Fibroblast of lung (primary cell): ENCODE results near the gene THSD7A. TPM values are rescaled to one million over a fixed set of nuclear protein-coding genes. Genes with fewer than 3 reads are reported as not detected.

Source experiments
- DNase-seq, 2 donors: peaks; one replicate each; pipeline versions ENCODE4 v3.0.0 to v3.0.0-alpha.2; 2010; ENCODE audit warnings: low read depth in 2 of 2
- H2AFZ ChIP-seq: 2 replicates; pipeline ENCODE4 v1.5.1; 2012; ENCODE audit warnings: low read length, control low read depth, inconsistent platforms
- H3K27ac ChIP-seq: 2 replicates; pipeline ENCODE4 v1.5.1; 2011; ENCODE audit warnings: low read length, control low read depth; ENCODE audit not compliant: insufficient read depth
- H3K27me3 ChIP-seq: 2 replicates; pipeline ENCODE4 v1.5.1; 2011; ENCODE audit warnings: mild to moderate bottlenecking, low read length; ENCODE audit not compliant: control insufficient read depth, insufficient read depth
- H3K36me3 ChIP-seq: 2 replicates; pipeline ENCODE4 v1.5.1; 2011; ENCODE audit warnings: low read length; ENCODE audit not compliant: control insufficient read depth, insufficient read depth
- H3K4me1 ChIP-seq: 2 replicates; pipeline ENCODE4 v1.5.1; 2011; ENCODE audit warnings: low read length; ENCODE audit not compliant: control insufficient read depth, insufficient read depth; ENCODE audit errors: extremely low read depth
- H3K4me2 ChIP-seq: 2 replicates; pipeline ENCODE4 v1.5.1; 2011; ENCODE audit warnings: low read length, control low read depth; ENCODE audit not compliant: insufficient read depth; ENCODE audit errors: extremely low read depth
- H3K4me3 ChIP-seq, 4 experiments: fragments of 200-600 bp in 1 of 4; sonication (generic) in 1 of 4; replicated peaks in 1 of 4; 2 replicates each; pipeline ENCODE4 v1.5.1; 2011 to 2016; ENCODE audit warnings: low read length in 4 of 4, low read depth in 3 of 4, mild to moderate bottlenecking in 3 of 4, control low read depth in 2 of 4, inconsistent platforms in 1 of 4, mixed read lengths in 1 of 4; ENCODE audit not compliant: insufficient read depth in 1 of 4; ENCODE audit errors: control extremely low read depth in 1 of 4
- H3K79me2 ChIP-seq: 2 replicates; pipeline ENCODE4 v1.5.1; 2012; ENCODE audit warnings: mild to moderate bottlenecking, low read length, inconsistent platforms; ENCODE audit not compliant: control insufficient read depth, insufficient read depth
- H3K9ac ChIP-seq: 2 replicates; pipeline ENCODE4 v1.5.1; 2011; ENCODE audit warnings: mild to moderate bottlenecking, low read length, control low read depth; ENCODE audit not compliant: insufficient read depth
- H3K9me3 ChIP-seq: 2 replicates; pipeline ENCODE4 v1.5.1; 2012; ENCODE audit warnings: low read depth, low read length; ENCODE audit not compliant: control insufficient read depth, insufficient read depth
- H4K20me1 ChIP-seq: 2 replicates; pipeline ENCODE4 v1.5.1; 2011; ENCODE audit warnings: low read length; ENCODE audit not compliant: control insufficient read depth, insufficient read depth; ENCODE audit errors: extremely low read depth
- EZH2 ChIP-seq: IDR thresholded peaks from 2 replicates; pipeline ENCODE4 v1.5.1; 2012; ENCODE audit warnings: low read length, control low read depth, mild to moderate bottlenecking; ENCODE audit errors: missing control alignments
- polyA plus RNA-seq, 2 donors: library from polyadenylated mRNA; depleted of rRNA in 1 of 2; stranded (reverse) in 1 of 2; unstranded in 1 of 2; fragments of >200 nt; gene quantifications; 2 replicates each; pipeline ENCODE4 v1.2.1, GENCODE V29; 2011 to 2012; ENCODE audit warnings: missing spikeins in 1 of 2
- total RNA-seq: library from RNA; depleted of rRNA; stranded (reverse); fragments of >200 nt; gene quantifications from 2 replicates; pipeline ENCODE4 v1.2.1, GENCODE V29; 2014
- TF ChIP-seq, protein P1 (sequence below), 2 donors: IDR thresholded peaks in 1 of 2; conservative IDR thresholded peaks in 1 of 2; 1 replicate in 1 of 2; 2 replicates in 1 of 2; pipeline ENCODE4 v1.5.1; 2011 to 2012; ENCODE audit warnings: low read length in 2 of 2, control low read depth in 1 of 2, inconsistent platforms in 1 of 2, low read depth in 1 of 2, mild to moderate bottlenecking in 1 of 2

Gene THSD7A
- total and polyA plus RNA-seq, 2 donors (not counting 1 experiment from before 2014, with no cell fraction given) = 0.02 to 0.83 TPM

- Histone ChIP-seq H4K20me1 (no peaks in the 10 kb centered on the region), H3K4me1 (no peaks in the 10 kb centered on the region), H2AFZ (no peak overlapping the region), H3K9me3 (no peaks in the 10 kb centered on the region), H3K9ac (no peak overlapping the region), H3K27ac (no peak overlapping the region), H3K36me3 (no peaks in the 10 kb centered on the region), H3K4me3 (no peak overlapping the region), H3K27me3 (no peaks in the 10 kb centered on the region), H3K79me2 (no peaks in the 10 kb centered on the region), H3K4me2 (no peak overlapping the region)
- DNase-seq = no peak
- TF ChIP-seq EZH2 = no peak
- TF ChIP-seq, protein P1, sequence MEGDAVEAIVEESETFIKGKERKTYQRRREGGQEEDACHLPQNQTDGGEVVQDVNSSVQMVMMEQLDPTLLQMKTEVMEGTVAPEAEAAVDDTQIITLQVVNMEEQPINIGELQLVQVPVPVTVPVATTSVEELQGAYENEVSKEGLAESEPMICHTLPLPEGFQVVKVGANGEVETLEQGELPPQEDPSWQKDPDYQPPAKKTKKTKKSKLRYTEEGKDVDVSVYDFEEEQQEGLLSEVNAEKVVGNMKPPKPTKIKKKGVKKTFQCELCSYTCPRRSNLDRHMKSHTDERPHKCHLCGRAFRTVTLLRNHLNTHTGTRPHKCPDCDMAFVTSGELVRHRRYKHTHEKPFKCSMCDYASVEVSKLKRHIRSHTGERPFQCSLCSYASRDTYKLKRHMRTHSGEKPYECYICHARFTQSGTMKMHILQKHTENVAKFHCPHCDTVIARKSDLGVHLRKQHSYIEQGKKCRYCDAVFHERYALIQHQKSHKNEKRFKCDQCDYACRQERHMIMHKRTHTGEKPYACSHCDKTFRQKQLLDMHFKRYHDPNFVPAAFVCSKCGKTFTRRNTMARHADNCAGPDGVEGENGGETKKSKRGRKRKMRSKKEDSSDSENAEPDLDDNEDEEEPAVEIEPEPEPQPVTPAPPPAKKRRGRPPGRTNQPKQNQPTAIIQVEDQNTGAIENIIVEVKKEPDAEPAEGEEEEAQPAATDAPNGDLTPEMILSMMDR (conservative IDR thresholded peaks at IDR 0.05 in 1 of 2, IDR thresholded peaks at IDR 0.05 in 1 of 2; ENCODE audit: low read depth in 1 of 2, low read length in 2 of 2) = no peak
Measured at GRCh38 chr7:11587814-11588213, 244.2 kb downstream of the THSD7A start.

DNA sequence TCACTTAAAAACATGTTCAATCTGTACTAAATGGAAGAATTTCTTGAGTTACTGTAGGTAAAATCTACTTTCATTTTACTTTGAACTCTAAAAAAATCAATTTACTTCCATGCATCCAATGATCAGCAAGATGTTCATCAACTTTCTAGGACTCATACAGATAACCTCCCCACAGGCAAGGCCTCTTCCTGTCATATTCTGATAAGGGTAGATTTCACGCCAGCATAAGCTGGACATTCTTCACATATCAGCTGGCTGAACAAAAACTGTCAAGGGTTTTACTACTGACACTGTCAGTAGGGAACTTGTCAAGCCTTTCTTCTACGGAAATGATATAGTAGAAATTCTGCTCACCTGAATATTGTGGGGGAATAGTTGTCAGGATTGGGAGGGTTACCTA is 244.9 kb downstream of the THSD7A start:
- Histone ChIP-seq H3K4me1 (no peaks in the 10 kb centered on the region), H3K4me2 (no peak overlapping the region), H3K9me3 (no peaks in the 10 kb centered on the region), H3K36me3 (no peaks in the 10 kb centered on the region), H3K27ac (no peak overlapping the region), H3K27me3 (no peaks in the 10 kb centered on the region), H3K79me2 (no peaks in the 10 kb centered on the region), H2AFZ (no peak overlapping the region), H3K9ac (no peak overlapping the region), H4K20me1 (no peaks in the 10 kb centered on the region), H3K4me3 (no peak overlapping the region)
- no peak for DNase-seq
- TF ChIP-seq EZH2 = no peak
- TF ChIP-seq, protein P1 (conservative IDR thresholded peaks at IDR 0.05 in 1 of 2, IDR thresholded peaks at IDR 0.05 in 1 of 2; ENCODE audit: low read depth in 1 of 2, low read length in 2 of 2) = no peak

DNA sequence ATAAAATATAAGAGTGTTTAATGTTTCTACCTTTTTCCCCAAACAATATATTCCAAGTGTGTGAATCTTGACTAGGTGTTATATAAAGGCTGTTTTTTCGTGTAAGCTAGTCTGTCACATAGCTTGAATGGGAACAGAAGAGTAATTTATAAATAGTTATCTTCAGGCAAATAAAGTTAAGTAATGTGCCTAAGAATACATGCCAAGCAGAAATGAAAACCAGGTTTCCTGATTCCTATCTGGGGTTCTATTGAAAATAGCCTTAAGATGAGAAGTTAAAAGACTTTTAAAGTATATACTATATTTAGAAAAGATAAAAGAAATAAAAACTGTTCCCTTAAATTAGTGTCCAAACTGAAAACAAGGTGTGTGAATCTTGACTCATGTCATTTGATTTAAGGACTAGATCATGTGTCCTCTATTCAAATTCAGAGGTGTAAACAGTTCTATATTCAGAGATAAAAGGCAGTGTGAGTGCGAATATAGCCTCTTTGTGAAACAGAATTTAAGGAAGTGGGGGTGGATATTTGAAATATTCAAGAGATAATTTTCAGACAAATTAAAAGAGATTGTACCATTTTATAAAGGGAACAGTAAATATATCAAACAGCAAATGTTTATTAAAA is 247.5 kb downstream of the THSD7A start:
- no peaks in the 10 kb centered on the region for H4K20me1 ChIP-seq
- H3K4me2 ChIP-seq = no peak overlapping the region
- H3K9me3 ChIP-seq = no peaks in the 10 kb centered on the region
- TF ChIP-seq EZH2 = no peak
- TF ChIP-seq, protein P1 (conservative IDR thresholded peaks at IDR 0.05 in 1 of 2, IDR thresholded peaks at IDR 0.05 in 1 of 2; ENCODE audit: low read depth in 1 of 2, low read length in 2 of 2) = no peak
- no peak overlapping the region for H2AFZ ChIP-seq
- H3K79me2 ChIP-seq = no peaks in the 10 kb centered on the region
- no peaks in the 10 kb centered on the region for H3K4me1 ChIP-seq
- no peak overlapping the region for H3K4me3 ChIP-seq
- no peak for DNase-seq
- H3K27me3 ChIP-seq = no peaks in the 10 kb centered on the region
- no peak overlapping the region for H3K9ac ChIP-seq
- H3K36me3 ChIP-seq = no peaks in the 10 kb centered on the region
- no peak overlapping the region for H3K27ac ChIP-seq
